ENCODE measurements around the gene MCMBP. TPM values are rescaled to one million over a fixed set of nuclear protein-coding genes. Genes with fewer than 3 reads are reported as not detected.

The MCMBP gene
- total and polyA plus RNA-seq, 2 experiments from 2014 or later, result 47.9 to 53.7 TPM

DNA sequence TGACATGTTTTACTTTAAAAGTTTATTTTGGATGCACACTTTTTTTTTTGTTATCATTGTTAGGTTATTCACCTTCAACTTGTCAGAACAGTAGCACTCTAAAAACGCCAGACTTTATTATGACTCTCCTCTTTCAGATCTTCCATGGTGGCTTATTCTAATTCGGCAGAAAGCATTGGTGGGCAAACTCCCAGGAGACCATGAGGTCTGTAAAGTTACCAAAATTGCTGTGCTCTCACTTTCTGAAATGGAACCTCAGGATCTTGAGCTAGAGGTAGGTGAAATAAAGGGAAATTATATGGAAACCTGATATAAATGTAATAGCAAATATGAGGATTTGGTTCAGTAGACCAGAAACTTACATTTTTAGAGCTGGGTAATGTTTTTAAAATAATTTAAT is 91.1 kb downstream of the MCMBP start:
- Histone ChIP-seq H3K79me2 (ENCODE audit: insufficient read depth) (no peaks in the 10 kb centered on the region), H3K27me3 (replicated peaks; ENCODE audit: insufficient read depth) (no peaks in the 10 kb centered on the region), H3K27ac (no peak overlapping the region), H3K9me2 (ENCODE audit: insufficient read depth) (no peaks in the 10 kb centered on the region), H4K20me1 (ENCODE audit: insufficient read depth) (no peaks in the 10 kb centered on the region), H3K4me2 (ENCODE audit: unreplicated experiment) (no peak overlapping the region), H3K9me3 (ENCODE audit: low read depth) (no peaks in the 10 kb centered on the region), H3K4me3 (no peak overlapping the region), H3K36me3 (ENCODE audit: low read depth) (no peaks in the 10 kb centered on the region), H3K4me1 (ENCODE audit: insufficient read depth) (peaks cover 14% of the 10 kb centered on the region), H3K9ac (no peak overlapping the region), H3F3A (ENCODE audit: insufficient read depth) (no peaks in the 10 kb centered on the region), H2AFZ (no peak overlapping the region)
- no peak for DNase-seq
- in situ Hi-C loops (cut with MboI), result no loop called here
- no peak for TF ChIP-seq EZH2 (IDR thresholded peaks at IDR 0.05; ENCODE audit: insufficient read depth, poor library complexity, severe bottlenecking)
- TF ChIP-seq EZH2phosphoT487 (IDR thresholded peaks at IDR 0.05; ENCODE audit: insufficient read depth, low read depth), result no peak
- WGBS, 2 experiments (ENCODE audit: low coverage in 1 of 2, low lambda C conversion rate in 2 of 2, missing lambda C conversion rate in 2 of 2), result 79 to 84% methylated on average over 2 of the region's 2 CpGs

- no peaks in the 10 kb centered on the region for H3K27me3 ChIP-seq (replicated peaks; ENCODE audit: insufficient read depth)
- H3K36me3 ChIP-seq (ENCODE audit: low read depth), result no peaks in the 10 kb centered on the region
- H3K9me2 ChIP-seq (ENCODE audit: insufficient read depth), result no peaks in the 10 kb centered on the region
- H3K79me2 ChIP-seq (ENCODE audit: insufficient read depth), result no peaks in the 10 kb centered on the region
- peaks cover 9% of the 10 kb centered on the region for H3K4me1 ChIP-seq (ENCODE audit: insufficient read depth)
- no peak overlapping the region for H3K4me2 ChIP-seq (ENCODE audit: unreplicated experiment)
- no peak overlapping the region for H3K9ac ChIP-seq
- TF ChIP-seq EZH2phosphoT487 (IDR thresholded peaks at IDR 0.05; ENCODE audit: insufficient read depth, low read depth), result no peak
- TF ChIP-seq EZH2 (IDR thresholded peaks at IDR 0.05; ENCODE audit: insufficient read depth, poor library complexity, severe bottlenecking), result no peak
- DNase-seq, result no peak
- no peak overlapping the region for H2AFZ ChIP-seq
- H4K20me1 ChIP-seq (ENCODE audit: insufficient read depth), result no peaks in the 10 kb centered on the region
- no peaks in the 10 kb centered on the region for H3K9me3 ChIP-seq (ENCODE audit: low read depth)
- WGBS, 2 experiments (ENCODE audit: low coverage in 1 of 2, low lambda C conversion rate in 2 of 2, missing lambda C conversion rate in 2 of 2), result 93 to 94% methylated on average over 5 of the region's 5 CpGs
- H3K27ac ChIP-seq, result no peak overlapping the region
- H3K4me3 ChIP-seq, result no peak overlapping the region
- in situ Hi-C loops (cut with MboI), result no loop called here
- no peaks in the 10 kb centered on the region for H3F3A ChIP-seq (ENCODE audit: insufficient read depth)
These were observed 91.7 kb downstream of the MCMBP start for GRCh38 chr10:119780879-119781480.

Other genes starting within 250 kb of the MCMBP start
- gene BAG3, start 221.5 kb downstream of the MCMBP start, total RNA-seq (2014; rRNA removed; shearing (Covaris generic)), result 18.1 and 20.0 TPM in 2 replicates
- 88.2 and 99.5 TPM in 2 replicates for gene BAG3, start 221.5 kb downstream of the MCMBP start, polyA plus RNA-seq (2016; fragmentation: Nextera tagmentation; extraction: Ambion mirVana)
- gene INPP5F, start 146.8 kb downstream of the MCMBP start, total RNA-seq (2014; rRNA removed; shearing (Covaris generic)), result 9.9 and 10.9 TPM in 2 replicates
- 6.6 and 8.5 TPM in 2 replicates for gene INPP5F, start 146.8 kb downstream of the MCMBP start, polyA plus RNA-seq (2016; fragmentation: Nextera tagmentation; extraction: Ambion mirVana)
- gene SEC23IP, start 19.9 kb upstream of the MCMBP start, total RNA-seq (2014; rRNA removed; shearing (Covaris generic)), result 19.3 and 23.6 TPM in 2 replicates
- gene SEC23IP, start 19.9 kb upstream of the MCMBP start, polyA plus RNA-seq (2016; fragmentation: Nextera tagmentation; extraction: Ambion mirVana), result 44.2 and 55.0 TPM in 2 replicates